Activated B cell treated with CpG ODN at 0.5 μM for 24 hours (primary cell): Measurements from ENCODE around the gene NAGLU. TPM values are rescaled to one million over a fixed set of nuclear protein-coding genes. Genes with fewer than 3 reads are reported as not detected.

Source experiments
- ATAC-seq: fragments of 200-7000 bp; cut with Tn5 transposase; one replicate; pipeline ENCODE4 v1.10.0; 2021; ENCODE audit warnings: low read depth, mild to moderate bottlenecking, moderate library complexity
- CTCF ChIA-PET: fragments of 350-600 bp; sonication (Branson Sonifier 250); formaldehyde crosslinking; loops from one replicate; lab custom pipeline; 2021; ENCODE audit warnings: antibody characterized with exemption; lab: Charles Lee
- POLR2A ChIA-PET: fragments of 350-600 bp; sonication (Branson Sonifier 250); formaldehyde crosslinking; loops from one replicate; lab custom pipeline; 2021; ENCODE audit warnings: antibody characterized with exemption; lab: Charles Lee
- DNase-seq: peaks from one replicate; pipeline ENCODE4 v3.0.0; 2022
- H3K27ac Mint-ChIP-seq: one replicate; pipeline ENCODE4 v1.8.0; 2020; ENCODE audit warnings: mixed read lengths
- H3K27me3 Mint-ChIP-seq: one replicate; pipeline ENCODE4 v1.8.0; 2021; ENCODE audit warnings: mixed read lengths
- H3K36me3 Mint-ChIP-seq: one replicate; pipeline ENCODE4 v1.8.0; 2021; ENCODE audit warnings: low read depth, mixed read lengths
- H3K4me1 Mint-ChIP-seq: one replicate; pipeline ENCODE4 v1.8.0; 2021; ENCODE audit warnings: mixed read lengths
- H3K4me3 Mint-ChIP-seq: one replicate; pipeline ENCODE4 v1.8.0; 2020; ENCODE audit warnings: mild to moderate bottlenecking, mixed read lengths
- H3K9me3 Mint-ChIP-seq: one replicate; pipeline ENCODE4 v1.8.0; 2020; ENCODE audit warnings: mixed read lengths
- CTCF ChIP-seq: fragments of 200-600 bp; IDR thresholded peaks from one replicate; pipeline ENCODE4 v1.8.0; 2022; ENCODE audit warnings: antibody characterized with exemption, mild to moderate bottlenecking
- intact Hi-C: fragments of 100-400 bp; cut with micrococcal nuclease; formaldehyde crosslinking; loops from one replicate; pipeline ENCODE4 v1.15.1; 2024
- total RNA-seq: library from RNA; stranded (reverse); gene quantifications from 2 replicates; pipeline ENCODE4 v1.2.3, GENCODE V29; 2022

NAGLU gene
- total RNA-seq, 1 donor from 2014 or later: 33.9 TPM

GRCh38 chr17:42560246-42560645 is 24.2 kb downstream of the NAGLU start:
- Mint-ChIP-seq H3K4me3 (no peak overlapping the region), H3K27ac (no peak overlapping the region)
- no peak for TF ChIP-seq CTCF

GRCh38 chr17:42561897-42562387 is 25.9 kb downstream of the NAGLU start, which contains the start of gene COASY:
Gene COASY, plus strand, starts transcription at chr17:42562148. Its CDS starts 475 bp downstream, at chr17:42562623.
- Mint-ChIP-seq H3K4me3 (peak within 1 kb of the TSS; percentile 93), H3K27me3 (no peaks in the 10 kb centered on the region), H3K27ac (peak within 1 kb of the TSS; percentile 96), H3K9me3 (no peaks in the 10 kb centered on the region), H3K36me3 (peaks cover 32% of the 10 kb centered on the region), H3K4me1 (peaks cover 35% of the 10 kb centered on the region)
- intact Hi-C loops: loop anchor here (1.0 kb wide), 3 partner anchors 8 to 26 kb away; partner anchors contain the start of genes NAGLU and PSMC3IP
- DNase-seq (peak; percentile 82), ATAC-seq (peak; percentile 85)
- POLR2A ChIA-PET: no interaction called here
- TF ChIP-seq CTCF: no peak
- CTCF ChIA-PET: no interaction called here

More at GRCh38 chr17:42560246-42560645, 24.2 kb downstream of the NAGLU start:
- no peak for DNase-seq
- ChIA-PET CTCF (no interaction called here), POLR2A (no interaction called here)
- Mint-ChIP-seq H3K27me3 (no peaks in the 10 kb centered on the region), H3K4me1 (peaks cover 34% of the 10 kb centered on the region), H3K9me3 (no peaks in the 10 kb centered on the region), H3K36me3 (peaks cover 23% of the 10 kb centered on the region)
- intact Hi-C loops: no loop called here
- ATAC-seq: no peak

- Mint-ChIP-seq H3K9me3 (no peaks in the 10 kb centered on the region), H3K4me3 (peak overlapping the region; percentile 93), H3K36me3 (peaks cover 35% of the 10 kb centered on the region), H3K4me1 (peaks cover 37% of the 10 kb centered on the region), H3K27ac (peak overlapping the region; percentile 96), H3K27me3 (no peaks in the 10 kb centered on the region)
- TF ChIP-seq CTCF: no peak
- intact Hi-C loops: loop anchor here (1.0 kb wide), 3 partner anchors 8 to 26 kb away; partner anchors contain the start of genes NAGLU and PSMC3IP
- ChIA-PET CTCF (no interaction called here), POLR2A (interaction anchor here (0.5 to 1.3 kb wide), 5 partner anchors 8 to 268 kb away, joined by 3 to 16 read pairs (median 3); partner anchors contain the start of gene NAGLU)
- ATAC-seq: no peak
- no peak for DNase-seq
Measured at GRCh38 chr17:42562388-42563142, 26.5 kb downstream of the NAGLU start.

- ATAC-seq: no peak
- intact Hi-C loops: no loop called here
- Mint-ChIP-seq H3K27me3 (no peaks in the 10 kb centered on the region), H3K4me1 (peaks cover 41% of the 10 kb centered on the region), H3K4me3 (peak overlapping the region; percentile 93), H3K9me3 (no peaks in the 10 kb centered on the region), H3K27ac (peak overlapping the region; percentile 96), H3K36me3 (peaks cover 38% of the 10 kb centered on the region)
- no peak for DNase-seq
- CTCF ChIA-PET: no interaction called here
- POLR2A ChIA-PET: interaction anchor here (1.0 to 4.7 kb wide), 5 partner anchors 9 to 27 kb away, joined by 3 to 23 read pairs (median 6); partner anchors contain the start of gene NAGLU
- no peak for TF ChIP-seq CTCF
Measured at GRCh38 chr17:42563143-42563509, 27.1 kb downstream of the NAGLU start.

GRCh38 chr17:42563543-42563942 is 27.5 kb downstream of the NAGLU start:
- no peak for DNase-seq
- CTCF ChIA-PET: no interaction called here
- H3K9me3 Mint-ChIP-seq: no peaks in the 10 kb centered on the region

More at GRCh38 chr17:42563543-42563942, 27.5 kb downstream of the NAGLU start:
- Mint-ChIP-seq H3K27me3 (no peaks in the 10 kb centered on the region), H3K4me1 (peaks cover 42% of the 10 kb centered on the region), H3K4me3 (peak overlapping the region; percentile 93), H3K36me3 (peaks cover 39% of the 10 kb centered on the region), H3K27ac (peak overlapping the region; percentile 56)
- POLR2A ChIA-PET: interaction anchor here (1.0 to 4.7 kb wide), 6 partner anchors 9 to 31 kb away, joined by 3 to 23 read pairs (median 8); partner anchors contain the start of gene NAGLU
- intact Hi-C loops: no loop called here
- TF ChIP-seq CTCF: no peak
- no peak for ATAC-seq
